ENCODE measurements around the gene CEP85.

The CEP85 gene, protein sequence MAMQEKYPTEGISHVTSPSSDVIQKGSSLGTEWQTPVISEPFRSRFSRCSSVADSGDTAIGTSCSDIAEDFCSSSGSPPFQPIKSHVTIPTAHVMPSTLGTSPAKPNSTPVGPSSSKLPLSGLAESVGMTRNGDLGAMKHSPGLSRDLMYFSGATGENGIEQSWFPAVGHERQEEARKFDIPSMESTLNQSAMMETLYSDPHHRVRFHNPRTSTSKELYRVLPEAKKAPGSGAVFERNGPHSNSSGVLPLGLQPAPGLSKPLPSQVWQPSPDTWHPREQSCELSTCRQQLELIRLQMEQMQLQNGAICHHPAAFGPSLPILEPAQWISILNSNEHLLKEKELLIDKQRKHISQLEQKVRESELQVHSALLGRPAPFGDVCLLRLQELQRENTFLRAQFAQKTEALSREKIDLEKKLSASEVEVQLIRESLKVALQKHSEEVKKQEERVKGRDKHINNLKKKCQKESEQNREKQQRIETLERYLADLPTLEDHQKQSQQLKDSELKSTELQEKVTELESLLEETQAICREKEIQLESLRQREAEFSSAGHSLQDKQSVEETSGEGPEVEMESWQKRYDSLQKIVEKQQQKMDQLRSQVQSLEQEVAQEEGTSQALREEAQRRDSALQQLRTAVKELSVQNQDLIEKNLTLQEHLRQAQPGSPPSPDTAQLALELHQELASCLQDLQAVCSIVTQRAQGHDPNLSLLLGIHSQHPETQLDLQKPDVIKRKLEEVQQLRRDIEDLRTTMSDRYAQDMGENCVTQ

DNA sequence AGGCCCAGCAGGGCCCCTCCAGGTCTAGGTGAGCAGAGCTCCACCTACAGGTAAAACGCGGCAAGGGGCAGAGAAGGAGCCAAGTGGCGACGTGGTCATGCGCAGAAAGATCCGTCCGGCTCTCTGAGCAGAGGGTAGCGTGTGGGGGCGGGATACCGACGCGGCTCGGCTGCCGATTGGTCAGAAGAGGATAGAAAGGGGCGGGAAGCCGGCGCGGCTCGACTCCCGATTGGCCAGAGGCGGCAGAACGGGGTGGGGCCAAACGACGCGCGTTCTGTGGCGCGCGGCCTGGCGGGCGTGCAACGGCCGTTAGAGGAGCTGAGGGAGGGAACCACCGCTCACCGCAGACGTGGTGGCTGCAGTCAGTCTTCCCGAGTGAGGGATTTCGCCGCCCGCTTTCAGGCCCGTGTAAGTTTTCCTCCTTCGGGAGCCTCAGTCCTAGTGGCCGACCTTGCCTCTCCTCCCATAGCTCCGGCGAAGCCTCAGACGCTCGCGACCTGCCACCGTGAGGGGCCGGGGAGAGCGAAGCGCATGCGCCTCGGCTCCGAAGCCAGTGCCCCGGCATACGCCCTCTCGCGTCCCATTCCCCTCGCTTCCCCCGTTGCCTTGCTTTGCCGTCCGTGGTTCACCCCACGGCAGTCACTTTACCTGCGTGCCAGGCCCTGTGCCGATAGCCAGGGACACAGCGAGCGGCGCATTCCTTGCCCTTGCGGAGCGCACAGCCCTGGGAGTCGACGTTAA is at the start of gene CEP85:
TSS of gene CEP85 (plus strand) at position 298 of the 741 bp plus-strand sequence. CDS start 5,584 bp downstream, outside the sequence.
- peak; percentile 94 for DNase-seq (ENCODE audit: low spot score)

DNA sequence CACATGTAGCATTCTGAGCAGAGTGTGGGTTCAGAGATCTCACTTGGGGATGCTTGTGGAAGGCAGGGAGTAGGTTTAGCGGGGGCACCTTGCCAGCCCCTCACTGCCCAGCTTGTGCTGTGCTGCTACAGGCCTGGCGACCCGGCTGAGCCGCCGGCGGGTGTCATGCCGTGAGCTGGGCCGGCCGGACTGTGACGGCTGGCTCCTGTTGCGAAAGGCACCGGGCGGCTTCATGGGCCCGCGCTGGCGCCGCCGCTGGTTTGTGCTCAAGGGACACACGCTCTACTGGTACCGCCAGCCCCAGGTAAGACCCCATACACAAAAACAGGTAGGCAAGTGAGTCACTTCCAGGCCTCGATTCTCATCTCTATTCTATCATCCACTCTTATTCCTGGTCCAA is 49.1 kb upstream of the CEP85 start:
- no peak for DNase-seq (ENCODE audit: low spot score)

DNA sequence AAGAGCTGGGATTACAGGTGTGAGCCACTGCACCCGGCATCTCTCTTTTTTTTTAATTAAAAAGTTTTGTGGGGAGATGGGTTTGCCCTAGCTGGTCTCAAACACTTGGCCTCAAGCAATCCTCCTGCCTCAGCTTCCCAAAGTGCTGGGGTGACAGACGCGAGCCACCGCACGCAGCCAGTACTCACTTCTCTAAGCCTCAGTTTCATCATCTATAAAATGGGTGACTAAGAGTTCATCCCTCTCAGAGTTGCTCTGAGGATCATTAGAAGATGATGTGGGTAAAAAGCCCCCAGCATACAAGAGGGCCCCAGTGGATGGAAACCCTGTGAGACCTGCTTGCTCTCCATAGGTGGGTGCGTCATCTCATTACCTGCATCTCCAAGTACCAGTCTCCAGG is 46.1 kb upstream of the CEP85 start:
- DNase-seq (ENCODE audit: low spot score): no peak

DNA sequence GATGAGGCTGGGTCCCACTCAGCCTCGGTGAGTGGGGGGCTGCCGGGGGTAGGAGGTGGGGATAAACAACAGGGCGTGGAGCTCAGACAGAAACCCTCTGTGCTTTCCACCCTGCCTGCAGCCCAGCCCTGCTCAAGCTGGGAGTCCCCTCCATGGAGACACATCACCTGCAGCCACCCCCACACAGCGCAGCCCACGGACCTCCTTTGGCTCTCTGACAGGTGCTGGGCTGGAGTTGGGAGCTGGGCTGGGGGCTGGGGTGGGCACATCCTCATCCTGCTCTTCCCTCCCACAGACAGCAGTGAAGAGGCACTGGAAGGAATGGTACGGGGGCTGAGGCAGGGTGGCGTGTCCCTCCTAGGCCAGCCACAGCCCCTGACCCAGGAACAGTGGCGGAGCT is 45.5 kb upstream of the CEP85 start:
- no peak for DNase-seq (ENCODE audit: low spot score)

DNA sequence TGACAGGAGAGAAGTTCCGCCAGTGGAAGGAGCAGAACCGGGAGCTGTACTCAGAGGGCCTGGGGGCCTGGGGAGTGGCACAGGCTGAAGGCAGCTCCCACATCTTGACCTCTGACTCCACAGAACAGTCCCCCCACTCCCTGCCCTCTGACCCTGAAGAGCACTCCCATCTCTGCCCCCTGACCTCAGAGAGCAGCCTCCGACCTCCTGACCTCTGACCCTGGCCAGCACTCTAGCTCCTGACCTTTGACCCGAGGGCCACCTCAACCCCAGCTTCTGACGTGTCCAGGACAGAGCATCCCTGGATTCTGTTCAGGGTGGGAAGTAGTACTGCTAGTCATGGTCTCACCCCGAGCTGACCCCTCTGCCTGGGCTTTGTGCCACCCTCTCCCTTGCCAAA is 44.7 kb upstream of the CEP85 start:
- DNase-seq (ENCODE audit: low spot score): no peak

DNA sequence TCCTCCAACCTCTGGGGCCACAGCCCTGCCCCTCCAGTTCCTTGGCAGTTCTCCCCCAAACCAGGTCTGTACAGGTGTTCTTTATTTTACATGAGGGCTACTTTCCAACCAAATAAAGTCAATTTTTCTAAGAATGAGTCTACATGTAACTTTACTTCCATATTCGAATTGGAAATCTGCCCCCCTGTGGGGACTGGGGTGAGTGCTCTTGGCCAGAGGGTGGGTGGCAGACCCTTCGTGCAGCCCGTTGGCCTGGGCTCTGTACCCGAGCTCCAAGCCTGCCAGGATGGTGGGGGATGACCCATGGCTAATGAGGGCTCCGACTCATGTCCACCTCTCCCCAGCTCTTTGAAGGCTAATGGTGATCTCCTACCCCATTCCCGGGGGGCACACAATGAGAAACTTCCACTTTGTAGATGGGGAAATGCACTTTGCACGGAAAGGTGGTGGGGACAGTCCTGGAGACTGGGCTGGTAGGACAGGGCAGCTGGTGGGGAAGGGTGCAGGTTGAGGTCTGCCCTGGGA is 44.2 kb upstream of the CEP85 start:
- no peak for DNase-seq (ENCODE audit: low spot score)

DNA sequence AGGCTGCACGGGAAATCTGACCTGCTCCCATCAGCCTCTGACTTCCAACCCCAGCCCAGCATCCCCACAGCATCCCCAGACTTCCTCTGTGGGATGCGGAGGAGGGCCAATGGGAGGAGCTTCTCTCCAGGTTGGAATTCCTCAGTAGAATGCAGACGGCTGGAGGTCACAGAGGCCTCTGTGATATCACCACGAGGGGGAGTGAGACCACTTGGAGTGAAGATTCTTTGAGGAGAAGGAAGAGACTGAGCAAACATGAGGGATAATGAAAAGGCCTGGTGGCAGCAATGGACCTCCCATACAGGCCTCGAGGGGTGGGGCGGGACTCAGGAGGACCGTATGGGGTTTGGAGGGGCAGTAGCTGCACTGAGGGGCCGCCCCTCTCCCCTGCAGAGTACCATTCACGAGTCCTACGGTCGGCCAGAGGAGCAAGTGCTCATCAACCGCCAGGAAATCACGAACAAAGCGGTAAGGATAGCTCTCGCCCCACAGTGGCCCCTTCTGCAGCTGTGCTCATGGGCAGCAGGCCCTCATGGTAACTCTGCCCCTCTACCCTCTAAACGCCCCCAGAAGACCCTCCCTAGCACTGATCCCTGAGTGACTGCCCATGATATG is 43.5 kb upstream of the CEP85 start, which contains the start of gene CATSPER4:
TSS of gene CATSPER4 (plus strand) at position 230 of the 615 bp plus-strand sequence. CDS start at position 256, 26 bp downstream.
- peak; percentile 73 for DNase-seq (ENCODE audit: low spot score)

DNA sequence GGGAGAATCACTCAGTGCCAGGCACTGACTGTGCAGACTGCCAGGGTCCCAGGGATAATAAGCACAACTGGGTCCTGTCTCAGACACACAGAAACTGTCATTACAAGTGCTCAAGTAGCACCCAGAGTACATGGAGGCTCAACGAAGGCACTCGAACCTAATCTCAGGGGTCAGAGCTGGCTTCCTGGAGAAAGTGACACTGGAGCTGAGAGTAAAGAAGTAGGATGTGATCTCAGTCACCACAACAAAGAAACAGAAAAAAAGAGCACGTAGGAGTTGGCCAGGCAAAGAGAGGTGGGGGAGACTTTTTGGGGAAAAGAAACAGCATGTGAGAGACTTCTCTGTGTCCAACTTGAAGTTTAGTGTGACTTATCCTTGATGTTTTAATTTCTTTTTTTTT is 42.3 kb upstream of the CEP85 start:
- no peak for DNase-seq (ENCODE audit: low spot score)

DNA sequence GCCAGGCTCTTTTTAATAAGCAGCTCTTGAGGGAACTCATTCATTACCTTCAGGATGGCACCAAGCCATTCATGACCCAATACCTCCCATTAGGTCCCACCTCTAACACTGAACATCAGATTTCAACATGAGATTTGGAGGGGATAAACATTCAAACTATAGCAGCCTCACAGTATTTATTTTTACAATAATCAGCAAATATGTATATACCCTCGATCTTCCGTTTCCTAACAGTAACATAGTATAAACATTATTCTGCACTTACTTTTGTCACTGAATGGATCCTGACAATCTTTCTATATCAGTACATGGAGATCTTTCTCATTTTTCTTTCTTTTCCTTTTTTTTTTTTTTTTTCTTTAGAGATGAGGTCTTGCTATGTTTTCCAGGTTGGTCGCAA is 38.2 kb upstream of the CEP85 start:
- no peak for DNase-seq (ENCODE audit: low spot score)

DNA sequence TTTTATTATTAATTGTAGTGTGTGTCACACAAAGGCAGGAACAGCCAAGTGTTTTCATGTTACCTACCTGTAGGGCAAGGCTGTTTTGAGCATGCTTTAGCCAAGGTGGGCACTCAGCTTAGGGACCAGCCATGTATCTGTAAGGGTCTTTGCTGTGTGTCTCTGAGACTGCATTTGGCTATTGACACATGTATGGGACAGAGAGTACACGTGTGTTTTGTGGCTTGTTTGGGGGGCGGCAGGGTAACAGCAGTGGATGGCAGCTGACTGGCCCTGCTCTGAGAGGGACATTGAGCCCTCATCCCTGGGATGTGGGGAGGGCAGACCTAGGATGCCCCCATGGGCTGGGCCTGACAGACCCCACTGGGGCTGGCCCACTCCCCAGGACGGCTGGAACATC is 36.7 kb upstream of the CEP85 start:
- no peak for DNase-seq (ENCODE audit: low spot score)

DNA sequence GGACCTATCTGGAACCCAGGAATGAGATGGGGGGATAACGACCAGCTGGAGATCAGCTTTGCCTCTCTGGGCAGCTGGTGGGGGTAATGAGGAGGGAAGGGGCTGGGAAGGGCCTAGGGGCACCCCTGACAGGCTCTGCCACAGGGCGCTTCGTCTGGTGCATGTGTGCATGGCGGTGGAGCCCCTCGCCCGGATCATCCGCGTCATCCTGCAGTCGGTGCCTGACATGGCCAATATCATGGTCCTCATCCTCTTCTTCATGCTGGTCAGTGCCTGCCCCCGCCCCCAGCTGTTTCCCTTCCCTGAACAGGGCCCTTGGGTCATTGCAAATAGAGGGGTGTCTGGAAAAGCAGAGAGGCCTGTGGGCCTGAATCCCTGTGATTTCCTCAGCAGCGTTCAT is 36.2 kb upstream of the CEP85 start:
- no peak for DNase-seq (ENCODE audit: low spot score)

DNA sequence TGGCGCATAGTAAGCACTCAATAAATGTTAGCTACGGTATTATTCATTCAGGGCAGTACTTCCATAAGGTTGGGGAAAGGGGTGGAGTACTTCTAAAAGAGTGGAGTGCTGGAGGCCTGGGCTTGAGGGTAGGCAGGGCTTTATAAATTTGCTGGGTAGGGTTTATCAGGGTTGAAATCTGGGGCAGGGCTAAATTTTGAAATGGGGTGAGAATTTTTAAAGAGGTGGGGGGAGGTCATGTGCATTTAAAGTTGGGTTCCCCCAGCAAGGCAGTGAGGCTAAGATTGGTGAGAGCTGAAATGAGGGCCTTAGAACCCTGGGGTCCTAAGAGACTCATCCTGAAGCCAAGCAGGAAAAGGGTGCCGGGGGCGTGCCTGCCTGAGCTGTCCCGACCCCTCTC is 33.6 kb upstream of the CEP85 start:
- no peak for DNase-seq (ENCODE audit: low spot score)

DNA sequence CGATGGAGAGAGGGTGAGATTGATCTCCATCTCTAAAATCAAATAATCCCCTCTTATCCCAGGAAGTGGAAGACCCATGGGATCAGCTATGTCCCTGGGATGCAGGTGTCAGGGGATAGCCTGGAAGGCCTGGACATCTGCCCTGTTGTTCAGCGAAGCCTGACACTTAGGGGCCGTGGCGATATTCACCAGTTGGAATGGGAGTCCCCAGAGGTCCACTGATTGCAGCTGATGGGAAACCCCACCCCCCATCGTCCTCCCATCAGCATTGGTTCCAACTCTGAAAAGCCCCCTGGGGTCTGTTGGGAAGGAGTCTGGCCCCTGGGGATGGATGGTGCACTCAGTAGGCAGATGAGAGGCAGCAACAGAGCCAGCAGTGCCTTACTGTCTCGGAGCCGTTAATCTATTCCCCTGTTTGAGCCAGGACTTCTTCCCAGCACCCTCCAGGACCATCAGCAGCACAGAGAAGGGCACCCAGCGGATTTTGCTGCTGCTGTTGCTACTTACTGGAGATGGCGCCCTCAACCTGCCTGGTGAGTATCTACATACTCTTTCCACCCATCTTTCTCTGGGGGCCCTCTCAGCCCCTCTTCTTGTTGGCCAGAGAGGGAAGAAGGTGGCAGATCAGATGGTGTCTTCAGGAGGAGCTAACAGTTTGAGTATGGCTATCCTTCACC is 30.2 kb upstream of the CEP85 start:
- DNase-seq (ENCODE audit: low spot score): no peak

DNA sequence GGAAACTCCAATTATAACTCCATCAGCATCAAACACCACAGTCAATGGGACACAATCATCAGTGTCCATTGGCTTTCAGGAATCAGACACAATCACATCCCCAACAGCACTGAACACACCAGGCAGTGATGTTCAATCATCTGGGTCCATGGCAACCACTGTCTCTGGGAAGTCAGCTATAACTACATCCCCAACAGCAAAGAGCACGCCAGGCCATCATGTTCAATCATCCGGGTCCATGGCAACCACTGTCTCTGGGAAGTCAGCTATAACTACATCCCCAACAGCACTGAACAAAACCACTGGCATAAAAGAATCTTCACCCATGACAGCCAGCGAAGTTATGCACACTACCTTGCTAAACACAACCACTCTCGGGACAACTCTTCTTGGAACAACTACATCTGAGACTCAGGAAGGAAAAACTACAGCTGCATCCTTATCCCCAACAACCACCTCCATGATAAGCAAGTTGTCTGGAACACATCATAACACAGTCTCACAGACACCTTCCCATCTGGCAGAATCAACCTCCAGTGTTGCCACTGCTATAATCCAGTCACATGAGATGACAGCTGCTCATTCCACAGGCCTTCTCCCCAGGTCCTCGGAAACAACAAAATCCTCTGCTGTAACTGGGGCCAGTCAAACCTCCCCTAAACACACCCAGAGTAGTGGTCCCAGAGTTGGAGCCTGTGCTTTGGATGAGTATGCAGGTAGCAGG is 23.7 kb upstream of the CEP85 start:
- no peak for DNase-seq (ENCODE audit: low spot score)

DNA sequence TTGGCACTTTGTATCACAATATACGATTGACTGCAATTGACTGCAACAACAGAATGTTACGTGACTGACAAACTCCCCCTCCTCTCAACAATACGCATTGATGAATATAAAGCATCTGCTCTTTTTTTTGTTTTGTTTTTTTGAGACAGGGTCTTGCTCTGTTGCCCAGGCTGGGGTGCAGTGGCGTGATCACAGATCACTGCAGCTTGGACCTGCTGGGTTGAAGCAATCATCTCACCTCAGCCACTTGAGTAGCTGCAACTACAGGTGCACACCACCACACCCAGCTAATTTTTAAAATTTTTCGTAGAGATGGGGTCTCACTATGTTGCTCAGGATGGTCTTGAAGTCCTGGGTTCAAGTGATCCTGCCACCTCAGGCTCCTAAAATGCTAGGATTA is 21.3 kb upstream of the CEP85 start:
- DNase-seq (ENCODE audit: low spot score): no peak

DNA sequence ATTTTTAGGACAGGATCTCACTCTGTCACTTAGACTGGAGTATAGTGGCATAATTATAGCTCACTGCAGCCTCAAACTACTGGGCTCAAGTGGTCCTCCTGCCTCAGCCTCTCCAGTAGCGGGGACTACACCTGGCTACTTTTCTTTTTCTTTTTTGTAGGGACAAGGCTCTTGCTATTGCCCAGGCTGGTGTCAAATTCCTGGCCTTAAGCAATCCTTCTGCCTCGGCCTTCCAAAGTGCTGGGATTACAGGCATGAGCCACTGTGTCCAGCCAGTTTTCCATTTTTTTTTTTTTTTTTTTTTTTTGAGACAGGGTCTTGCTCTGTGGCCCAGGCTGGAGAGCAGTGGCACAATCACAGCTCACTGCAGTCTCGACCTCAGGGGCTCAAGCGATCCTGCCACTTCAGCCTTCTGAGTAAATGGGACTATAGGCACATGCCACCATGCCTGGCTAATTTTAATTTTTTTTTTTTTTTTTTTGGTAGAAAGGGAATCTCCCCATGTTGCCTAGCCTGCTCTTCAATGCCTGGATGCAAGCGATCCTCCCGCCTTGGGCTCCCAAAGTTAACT is 20.6 kb upstream of the CEP85 start:
- DNase-seq (ENCODE audit: low spot score): no peak

DNA sequence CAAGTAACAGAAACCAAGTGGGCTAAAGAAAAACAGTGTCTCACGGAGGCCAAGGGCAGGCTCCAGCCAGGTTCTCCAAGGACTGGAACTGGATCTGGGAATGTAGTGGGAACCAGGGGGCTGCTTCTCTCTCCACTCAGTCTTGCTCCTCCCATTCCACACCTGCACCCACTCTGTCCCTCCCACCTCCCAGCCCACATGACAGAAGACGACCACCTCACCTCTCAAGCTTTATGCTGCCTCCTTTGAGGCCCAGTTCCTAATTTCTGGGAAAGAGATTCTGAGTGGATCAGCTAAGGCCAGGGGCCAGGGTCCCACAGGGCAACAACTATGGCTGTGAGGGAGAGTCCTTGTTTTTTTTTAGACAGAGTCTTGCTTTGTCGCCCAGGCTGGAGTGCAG is 18.8 kb upstream of the CEP85 start:
- DNase-seq (ENCODE audit: low spot score): no peak

DNA sequence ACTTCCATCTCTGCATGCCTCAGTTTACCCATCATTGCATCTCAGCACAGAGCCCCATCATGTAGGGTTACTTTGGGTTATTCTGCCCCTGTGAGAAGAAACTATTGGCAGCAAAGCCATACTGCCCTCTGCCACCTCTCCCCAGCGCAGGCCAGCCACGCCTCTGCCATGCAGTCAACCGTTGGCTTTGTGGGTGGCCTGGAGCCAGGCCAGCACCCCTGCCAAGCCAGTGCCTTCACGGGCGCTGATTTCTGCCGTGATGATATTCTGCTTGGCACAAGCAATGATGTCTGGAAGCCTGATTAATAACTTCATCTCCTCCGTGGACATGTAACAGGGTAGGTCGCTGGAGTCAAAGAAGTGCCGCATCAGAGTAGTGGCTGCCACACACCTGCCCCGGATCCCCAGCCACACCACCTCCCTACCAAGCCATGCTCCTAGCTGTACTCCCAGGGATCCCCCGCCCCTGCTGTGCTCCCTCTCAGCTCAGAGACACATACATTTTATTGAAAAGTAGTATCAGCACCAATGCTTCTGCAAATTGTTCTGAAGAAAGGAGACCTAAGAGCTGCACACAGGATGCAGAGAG is 15.0 kb upstream of the CEP85 start:
- DNase-seq (ENCODE audit: low spot score): no peak

DNA sequence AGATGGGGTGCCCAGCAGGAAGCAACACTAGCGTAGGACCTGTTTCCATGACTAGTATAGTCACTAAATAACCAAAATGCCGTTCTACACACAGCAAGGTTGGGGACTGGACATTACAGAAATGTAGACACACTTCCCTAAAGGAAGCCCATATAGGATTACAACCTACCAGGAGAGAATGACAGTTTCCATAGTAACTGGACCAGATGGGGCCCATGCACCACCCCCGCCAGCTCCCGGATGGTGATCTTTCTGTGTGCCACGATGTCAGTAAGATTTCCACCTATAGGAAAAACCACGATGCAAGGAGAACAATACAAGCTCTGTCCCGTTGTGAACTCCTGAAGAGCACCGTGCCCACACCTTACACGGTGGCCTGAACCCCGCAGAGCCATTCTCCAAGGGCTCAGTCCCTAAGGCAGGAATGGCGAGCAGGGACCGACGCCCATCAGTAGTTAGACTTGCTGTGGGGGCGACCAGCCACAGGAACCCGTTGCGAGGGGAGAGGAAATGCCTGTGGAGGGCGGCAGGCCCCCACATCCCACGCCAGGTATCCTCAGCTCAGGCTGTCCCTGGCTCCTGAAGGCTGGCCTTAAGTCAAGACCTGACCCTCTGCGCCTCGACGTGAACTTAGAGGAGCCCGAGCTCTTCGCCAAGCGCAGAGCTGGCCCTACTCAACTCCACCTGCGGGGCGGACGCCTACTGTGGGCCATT is 13.6 kb upstream of the CEP85 start:
- no peak for DNase-seq (ENCODE audit: low spot score)
